Osteoblast (primary cell): ENCODE measurements around the gene GCNT1. TPM values are rescaled to one million over a fixed set of nuclear protein-coding genes. Genes with fewer than 3 reads are reported as not detected.

Source experiments
- DNase-seq: peaks from one replicate; pipeline ENCODE4 v3.0.0; 2011; ENCODE audit warnings: low spot score, mixed read lengths; ENCODE audit not compliant: insufficient read length; ENCODE audit errors: missing footprints
- H2AFZ ChIP-seq: 2 replicates; pipeline ENCODE4 v1.6.0; 2011; ENCODE audit warnings: mild to moderate bottlenecking, low read length
- H3K27ac ChIP-seq: 2 replicates; pipeline ENCODE4 v1.5.1; 2011; ENCODE audit warnings: mild to moderate bottlenecking, low read depth, low read length, moderate library complexity
- H3K27me3 ChIP-seq: 2 replicates; pipeline ENCODE4 v1.6.0; 2012; ENCODE audit warnings: mild to moderate bottlenecking, control low read depth, inconsistent platforms, low read length, moderate library complexity; ENCODE audit not compliant: insufficient read depth
- H3K36me3 ChIP-seq: 2 replicates; pipeline ENCODE4 v1.5.1; 2011; ENCODE audit warnings: mild to moderate bottlenecking, low read length, control low read depth, moderate library complexity; ENCODE audit not compliant: insufficient read depth
- H3K4me1 ChIP-seq: 2 replicates; pipeline ENCODE4 v1.5.1; 2011; ENCODE audit warnings: mild to moderate bottlenecking, low read length, control low read depth, moderate library complexity; ENCODE audit not compliant: insufficient read depth
- H3K4me2 ChIP-seq: 2 replicates; pipeline ENCODE4 v1.6.0; 2011; ENCODE audit warnings: mild to moderate bottlenecking, low read length; ENCODE audit not compliant: insufficient read depth
- H3K4me3 ChIP-seq: fragments of 200-600 bp; sonication (generic); 3 replicates; pipeline ENCODE4 v1.5.1; 2012; ENCODE audit warnings: mild to moderate bottlenecking, low read length, inconsistent platforms; ENCODE audit not compliant: insufficient read depth
- H3K79me2 ChIP-seq: 2 replicates; pipeline ENCODE4 v1.6.0; 2012; ENCODE audit warnings: mild to moderate bottlenecking, low read length, control low read depth, inconsistent platforms; ENCODE audit not compliant: insufficient read depth
- H3K9me3 ChIP-seq: 2 replicates; pipeline ENCODE4 v1.5.1; 2011; ENCODE audit warnings: low read depth, low read length, control low read depth
- H4K20me1 ChIP-seq: 2 replicates; pipeline ENCODE4 v1.6.0; 2012; ENCODE audit warnings: mild to moderate bottlenecking, low read length, control low read depth; ENCODE audit not compliant: insufficient read depth
- total RNA-seq: library from RNA; depleted of rRNA; stranded (reverse); fragments of >200 nt; gene quantifications from 2 replicates; pipeline ENCODE4 v1.2.3, GENCODE V29; 2012
- TF ChIP-seq, protein P1 (sequence below): IDR thresholded peaks from 2 replicates; pipeline ENCODE4 v1.5.1; 2011; ENCODE audit warnings: mild to moderate bottlenecking, low read depth, low read length, moderate library complexity; ENCODE audit errors: extremely low read depth

GCNT1 gene
- total RNA-seq, 1 donor, result 109 TPM

DNA sequence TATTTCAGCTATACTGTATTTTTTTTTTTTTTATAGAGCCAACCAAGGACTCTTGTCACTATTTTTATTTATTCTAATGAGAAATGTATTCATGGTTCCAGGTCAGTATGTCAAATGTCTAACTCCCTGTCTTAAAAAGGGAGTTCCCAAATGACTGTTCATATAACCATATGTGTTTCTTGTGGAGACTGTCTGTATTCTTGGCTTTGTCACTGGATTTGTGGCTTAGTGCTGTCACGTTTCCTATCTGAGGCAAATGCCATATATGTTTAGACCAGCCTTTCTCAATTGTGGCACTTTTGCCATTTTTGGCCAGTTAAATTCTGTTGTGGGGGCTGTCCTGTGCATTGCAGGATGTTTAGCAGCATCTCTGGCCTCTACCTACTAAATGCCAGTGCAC is 3.1 kb downstream of the GCNT1 start:
- peaks cover 45% of the 10 kb centered on the region for H3K36me3 ChIP-seq
- peak overlapping the region; percentile 43 for H3K4me3 ChIP-seq
- peaks cover 29% of the 10 kb centered on the region for H4K20me1 ChIP-seq
- no peak for DNase-seq
- TF ChIP-seq, protein P1, sequence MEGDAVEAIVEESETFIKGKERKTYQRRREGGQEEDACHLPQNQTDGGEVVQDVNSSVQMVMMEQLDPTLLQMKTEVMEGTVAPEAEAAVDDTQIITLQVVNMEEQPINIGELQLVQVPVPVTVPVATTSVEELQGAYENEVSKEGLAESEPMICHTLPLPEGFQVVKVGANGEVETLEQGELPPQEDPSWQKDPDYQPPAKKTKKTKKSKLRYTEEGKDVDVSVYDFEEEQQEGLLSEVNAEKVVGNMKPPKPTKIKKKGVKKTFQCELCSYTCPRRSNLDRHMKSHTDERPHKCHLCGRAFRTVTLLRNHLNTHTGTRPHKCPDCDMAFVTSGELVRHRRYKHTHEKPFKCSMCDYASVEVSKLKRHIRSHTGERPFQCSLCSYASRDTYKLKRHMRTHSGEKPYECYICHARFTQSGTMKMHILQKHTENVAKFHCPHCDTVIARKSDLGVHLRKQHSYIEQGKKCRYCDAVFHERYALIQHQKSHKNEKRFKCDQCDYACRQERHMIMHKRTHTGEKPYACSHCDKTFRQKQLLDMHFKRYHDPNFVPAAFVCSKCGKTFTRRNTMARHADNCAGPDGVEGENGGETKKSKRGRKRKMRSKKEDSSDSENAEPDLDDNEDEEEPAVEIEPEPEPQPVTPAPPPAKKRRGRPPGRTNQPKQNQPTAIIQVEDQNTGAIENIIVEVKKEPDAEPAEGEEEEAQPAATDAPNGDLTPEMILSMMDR, result no peak
- H3K4me1 ChIP-seq, result peaks cover 25% of the 10 kb centered on the region
- H3K4me2 ChIP-seq, result peak overlapping the region; percentile 56
- H3K79me2 ChIP-seq, result peaks cover 80% of the 10 kb centered on the region
- H3K27me3 ChIP-seq, result no peaks in the 10 kb centered on the region
- no peaks in the 10 kb centered on the region for H3K9me3 ChIP-seq
- no peak overlapping the region for H2AFZ ChIP-seq
- H3K27ac ChIP-seq, result no peak overlapping the region

DNA sequence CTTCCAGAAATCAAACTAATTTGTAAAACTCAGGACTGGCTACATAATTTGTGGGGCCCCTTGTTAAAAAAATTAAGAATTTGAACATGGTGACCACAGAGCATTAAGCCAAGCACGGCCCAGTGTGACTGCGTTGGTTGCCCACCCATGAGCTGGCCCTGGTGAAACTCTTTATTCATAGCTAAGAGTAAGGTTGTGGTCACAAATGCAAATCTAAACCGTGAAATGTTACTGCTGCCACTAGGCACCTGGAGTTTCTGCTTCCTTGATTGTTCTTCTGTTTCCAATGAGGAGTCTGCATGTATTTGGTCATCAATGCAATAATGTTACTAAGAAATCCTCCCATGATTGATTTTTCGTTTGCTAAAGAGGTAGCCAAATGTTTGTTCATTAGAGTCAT is 4.2 kb downstream of the GCNT1 start:
- Histone ChIP-seq H4K20me1 (peaks cover 32% of the 10 kb centered on the region), H3K27me3 (no peaks in the 10 kb centered on the region), H3K79me2 (peaks cover 90% of the 10 kb centered on the region), H3K9me3 (no peaks in the 10 kb centered on the region), H3K4me1 (peaks cover 25% of the 10 kb centered on the region), H3K4me2 (peak overlapping the region; percentile 10), H3K27ac (no peak overlapping the region), H3K36me3 (peaks cover 51% of the 10 kb centered on the region), H2AFZ (no peak overlapping the region), H3K4me3 (no peak overlapping the region)
- no peak for DNase-seq
- TF ChIP-seq, protein P1, result no peak

DNA sequence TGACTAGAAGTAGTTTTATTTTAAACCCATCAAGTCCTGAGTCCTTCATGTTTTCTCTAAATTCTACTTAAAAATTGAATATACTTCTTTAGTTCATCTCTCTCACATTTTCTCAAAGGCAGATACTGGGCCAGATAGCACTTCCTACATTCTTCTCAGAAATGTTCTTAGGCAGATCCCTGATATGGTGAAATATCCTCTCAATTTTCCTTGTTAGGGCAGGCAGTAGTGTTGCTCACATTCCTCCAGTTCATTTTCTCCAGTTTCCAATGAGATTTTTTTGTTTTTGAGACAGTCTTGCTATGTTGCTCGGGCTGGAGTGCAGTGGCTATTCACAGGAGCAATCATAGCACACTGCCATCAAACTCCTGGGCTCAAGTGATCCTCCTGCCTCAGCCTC is 5.7 kb downstream of the GCNT1 start:
- H3K79me2 ChIP-seq, result peaks cover 97% of the 10 kb centered on the region

DNA sequence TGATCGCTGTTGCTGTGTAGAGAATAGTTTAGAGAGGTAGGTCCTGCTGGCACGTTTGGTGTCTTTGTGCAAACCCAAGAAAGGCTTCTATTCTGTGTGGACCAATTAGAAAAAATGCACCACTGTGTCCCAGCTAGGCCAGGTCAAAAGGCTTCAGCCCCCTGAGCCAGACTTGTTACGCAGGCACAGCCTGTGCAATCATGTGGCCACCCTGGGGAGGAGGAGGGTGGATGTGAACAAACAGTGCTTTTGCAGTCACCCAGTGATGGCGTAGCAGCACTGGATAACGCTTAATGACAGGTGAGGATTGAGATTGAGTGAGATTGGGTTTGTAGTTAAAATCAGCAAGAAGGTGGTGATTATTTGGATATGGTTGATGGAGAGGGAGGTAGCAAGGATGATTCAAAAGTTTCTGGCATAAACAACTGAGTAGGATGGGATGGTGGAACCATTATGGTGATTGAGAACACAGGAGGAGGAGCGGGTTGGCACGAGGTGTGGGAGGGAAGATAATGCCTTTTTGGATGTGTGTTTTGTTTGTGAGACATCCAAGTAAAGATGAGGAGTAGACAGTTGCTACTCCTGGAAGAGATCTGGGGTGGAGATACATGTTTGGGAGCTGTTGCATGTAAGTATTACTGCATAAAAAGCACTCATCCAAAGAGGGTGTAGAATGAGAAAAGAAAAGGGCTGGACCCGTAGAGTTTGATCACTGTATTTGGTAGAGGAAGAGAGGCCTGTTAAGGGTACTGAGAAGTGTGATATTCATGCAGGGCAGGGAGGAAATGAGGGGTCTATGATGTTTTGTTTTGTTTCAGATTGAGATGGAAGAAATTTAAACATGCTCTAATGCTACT is 6.7 kb downstream of the GCNT1 start:
- H3K36me3 ChIP-seq, result peaks cover 59% of the 10 kb centered on the region
- peaks cover 97% of the 10 kb centered on the region for H3K79me2 ChIP-seq
- DNase-seq, result peak; percentile 62
- H3K27ac ChIP-seq, result no peak overlapping the region
- H3K4me2 ChIP-seq, result no peak overlapping the region
- peaks cover 32% of the 10 kb centered on the region for H4K20me1 ChIP-seq
- H3K27me3 ChIP-seq, result no peaks in the 10 kb centered on the region
- peaks cover 22% of the 10 kb centered on the region for H3K4me1 ChIP-seq
- TF ChIP-seq, protein P1, result no peak
- no peak overlapping the region for H3K4me3 ChIP-seq
- no peak overlapping the region for H2AFZ ChIP-seq
- H3K9me3 ChIP-seq, result no peaks in the 10 kb centered on the region

More for the DNA sequence above, 5.7 kb downstream of the GCNT1 start:
- TF ChIP-seq, protein P1, result no peak
- Histone ChIP-seq H3K27me3 (no peaks in the 10 kb centered on the region), H3K4me1 (peaks cover 23% of the 10 kb centered on the region), H3K4me2 (no peak overlapping the region), H2AFZ (no peak overlapping the region), H3K27ac (no peak overlapping the region), H3K36me3 (peaks cover 51% of the 10 kb centered on the region), H4K20me1 (peaks cover 36% of the 10 kb centered on the region), H3K9me3 (no peaks in the 10 kb centered on the region), H3K4me3 (no peak overlapping the region)
- DNase-seq, result no peak
